Measurements from ENCODE around the gene TENT4A.

- no peak for TF ChIP-seq POLR2AphosphoS5 (IDR thresholded peaks at IDR 0.05; ENCODE audit: low read depth, low read length)
- TF ChIP-seq CTCF (IDR thresholded peaks at IDR 0.05) = no peak
- TF ChIP-seq TCF7L2 (IDR thresholded peaks at IDR 0.05; ENCODE audit: low read depth, low read length) = no peak
- no peak for TF ChIP-seq SIN3A (IDR thresholded peaks at IDR 0.05; ENCODE audit: borderline replicate concordance, insufficient read depth, low read depth, low read length)
These were observed 1.2 kb downstream of the TENT4A start for GRCh38 chr5:6714226-6715041.
